Dedifferentiated amniotic fluid mesenchymal stem cell (primary cell): ENCODE measurements around the gene LDLR.
"Not testable (repeated sequence)": the region's sequence is repeated elsewhere in the genome, so short reads cannot be mapped to it uniquely, and the experiment has no call there.

Source experiments
- DNase-seq: peaks from one replicate; pipeline ENCODE4 v3.0.0-alpha.2; 2016; ENCODE audit errors: extremely low spot score

LDLR gene

DNA sequence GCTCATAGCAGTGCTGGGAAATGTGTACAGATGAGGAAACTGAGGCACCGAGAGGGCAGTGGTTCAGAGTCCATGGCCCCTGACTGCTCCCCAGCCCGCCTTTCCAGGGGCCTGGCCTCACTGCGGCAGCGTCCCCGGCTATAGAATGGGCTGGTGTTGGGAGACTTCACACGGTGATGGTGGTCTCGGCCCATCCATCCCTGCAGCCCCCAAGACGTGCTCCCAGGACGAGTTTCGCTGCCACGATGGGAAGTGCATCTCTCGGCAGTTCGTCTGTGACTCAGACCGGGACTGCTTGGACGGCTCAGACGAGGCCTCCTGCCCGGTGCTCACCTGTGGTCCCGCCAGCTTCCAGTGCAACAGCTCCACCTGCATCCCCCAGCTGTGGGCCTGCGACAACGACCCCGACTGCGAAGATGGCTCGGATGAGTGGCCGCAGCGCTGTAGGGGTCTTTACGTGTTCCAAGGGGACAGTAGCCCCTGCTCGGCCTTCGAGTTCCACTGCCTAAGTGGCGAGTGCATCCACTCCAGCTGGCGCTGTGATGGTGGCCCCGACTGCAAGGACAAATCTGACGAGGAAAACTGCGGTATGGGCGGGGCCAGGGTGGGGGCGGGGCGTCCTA is 15.9 kb downstream of the LDLR start:
- DNase-seq = no peak

DNA sequence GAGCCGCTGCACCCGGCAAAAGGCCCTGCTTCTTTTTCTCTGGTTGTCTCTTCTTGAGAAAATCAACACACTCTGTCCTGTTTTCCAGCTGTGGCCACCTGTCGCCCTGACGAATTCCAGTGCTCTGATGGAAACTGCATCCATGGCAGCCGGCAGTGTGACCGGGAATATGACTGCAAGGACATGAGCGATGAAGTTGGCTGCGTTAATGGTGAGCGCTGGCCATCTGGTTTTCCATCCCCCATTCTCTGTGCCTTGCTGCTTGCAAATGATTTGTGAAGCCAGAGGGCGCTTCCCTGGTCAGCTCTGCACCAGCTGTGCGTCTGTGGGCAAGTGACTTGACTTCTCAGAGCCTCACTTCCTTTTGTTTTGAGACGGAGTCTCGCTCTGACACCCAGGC is 17.2 kb downstream of the LDLR start:
- no peak for DNase-seq

DNA sequence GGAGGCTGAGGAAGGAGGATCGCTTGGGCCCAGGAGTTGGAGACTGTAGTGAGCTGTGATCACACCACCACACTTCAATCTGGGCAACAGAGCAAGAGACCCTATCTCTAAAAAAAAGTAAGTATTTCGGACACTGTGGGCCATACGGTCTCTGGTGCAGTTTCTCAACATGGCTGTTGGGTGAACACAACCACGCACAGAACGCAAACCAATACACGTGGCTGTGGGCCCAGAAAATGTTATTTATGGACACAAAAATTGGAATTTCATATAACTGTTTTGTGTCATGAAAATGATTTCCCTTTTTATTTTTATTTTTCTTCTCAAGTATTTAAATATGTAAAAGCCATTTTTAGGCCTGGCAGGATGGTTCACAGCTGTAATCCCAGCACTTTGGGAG is 19.5 kb downstream of the LDLR start:
- no peak for DNase-seq

- no peak for DNase-seq
Observed at GRCh38 chr19:11111117-11111770, 22.0 kb downstream of the LDLR start.

- no peak for DNase-seq
Observed at GRCh38 chr19:11111771-11112144, 22.5 kb downstream of the LDLR start.

GRCh38 chr19:11113140-11113708 is 24.0 kb downstream of the LDLR start:
- no peak for DNase-seq

GRCh38 chr19:11115042-11115441 is 25.8 kb downstream of the LDLR start:
- no peak for DNase-seq

DNA sequence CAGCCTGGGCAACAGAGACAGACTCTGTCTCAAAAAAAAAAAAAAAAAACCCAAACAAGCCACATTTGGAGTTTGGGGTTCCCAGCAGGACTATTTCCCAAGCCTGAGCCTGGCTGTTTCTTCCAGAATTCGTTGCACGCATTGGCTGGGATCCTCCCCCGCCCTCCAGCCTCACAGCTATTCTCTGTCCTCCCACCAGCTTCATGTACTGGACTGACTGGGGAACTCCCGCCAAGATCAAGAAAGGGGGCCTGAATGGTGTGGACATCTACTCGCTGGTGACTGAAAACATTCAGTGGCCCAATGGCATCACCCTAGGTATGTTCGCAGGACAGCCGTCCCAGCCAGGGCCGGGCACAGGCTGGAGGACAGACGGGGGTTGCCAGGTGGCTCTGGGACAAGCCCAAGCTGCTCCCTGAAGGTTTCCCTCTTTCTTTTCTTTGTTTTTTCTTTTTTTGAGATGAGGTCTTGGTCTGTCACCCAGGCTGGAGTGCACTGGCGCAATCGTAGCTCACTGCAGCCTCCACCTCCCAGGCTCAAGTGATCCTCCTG is 26.7 kb downstream of the LDLR start:
- no peak for DNase-seq

DNA sequence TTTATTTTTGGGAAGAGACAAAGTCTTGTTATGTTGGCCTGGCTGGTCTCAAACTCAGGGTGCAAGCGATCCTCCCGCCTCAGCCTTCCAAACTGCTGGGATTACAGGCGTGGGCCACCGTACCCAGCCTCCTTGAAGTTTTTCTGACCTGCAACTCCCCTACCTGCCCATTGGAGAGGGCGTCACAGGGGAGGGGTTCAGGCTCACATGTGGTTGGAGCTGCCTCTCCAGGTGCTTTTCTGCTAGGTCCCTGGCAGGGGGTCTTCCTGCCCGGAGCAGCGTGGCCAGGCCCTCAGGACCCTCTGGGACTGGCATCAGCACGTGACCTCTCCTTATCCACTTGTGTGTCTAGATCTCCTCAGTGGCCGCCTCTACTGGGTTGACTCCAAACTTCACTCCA is 27.2 kb downstream of the LDLR start:
- DNase-seq = no peak

GRCh38 chr19:11121963-11122362 is 32.7 kb downstream of the LDLR start:
- DNase-seq = not testable (repeated sequence)

DNA sequence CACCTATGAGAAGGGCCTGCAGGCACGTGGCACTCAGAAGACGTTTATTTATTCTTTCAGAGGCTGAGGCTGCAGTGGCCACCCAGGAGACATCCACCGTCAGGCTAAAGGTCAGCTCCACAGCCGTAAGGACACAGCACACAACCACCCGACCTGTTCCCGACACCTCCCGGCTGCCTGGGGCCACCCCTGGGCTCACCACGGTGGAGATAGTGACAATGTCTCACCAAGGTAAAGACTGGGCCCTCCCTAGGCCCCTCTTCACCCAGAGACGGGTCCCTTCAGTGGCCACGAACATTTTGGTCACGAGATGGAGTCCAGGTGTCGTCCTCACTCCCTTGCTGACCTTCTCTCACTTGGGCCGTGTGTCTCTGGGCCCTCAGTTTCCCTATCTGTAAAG is 33.9 kb downstream of the LDLR start:
- no peak for DNase-seq

DNA sequence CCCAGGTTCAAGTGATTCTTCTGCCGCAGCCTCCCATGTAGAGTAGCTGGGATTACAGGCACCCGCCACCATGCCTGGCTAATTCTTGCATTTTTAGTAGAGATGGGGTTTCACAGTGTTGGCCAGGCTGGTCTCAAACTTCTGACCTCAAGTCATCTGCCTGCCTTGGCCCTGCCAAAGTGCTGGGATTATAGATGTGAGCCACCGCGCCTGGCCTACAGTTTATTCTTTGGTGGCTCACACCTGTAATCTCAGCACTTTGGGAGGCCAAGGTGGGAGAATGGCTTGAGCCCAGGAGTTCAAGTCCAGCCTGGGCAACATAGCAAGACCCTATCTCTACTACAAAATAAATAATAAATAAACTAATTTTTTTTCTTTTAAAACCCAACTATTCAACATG is 34.9 kb downstream of the LDLR start:
- not testable (repeated sequence) for DNase-seq

- DNase-seq = peak; percentile 70
Observed at GRCh38 chr19:11125994-11126685, 36.9 kb downstream of the LDLR start.

GRCh38 chr19:11127905-11128304 is 38.6 kb downstream of the LDLR start:
- DNase-seq = no peak

- DNase-seq = peak; percentile 54
Observed at GRCh38 chr19:11130824-11131455, 41.7 kb downstream of the LDLR start.

DNA sequence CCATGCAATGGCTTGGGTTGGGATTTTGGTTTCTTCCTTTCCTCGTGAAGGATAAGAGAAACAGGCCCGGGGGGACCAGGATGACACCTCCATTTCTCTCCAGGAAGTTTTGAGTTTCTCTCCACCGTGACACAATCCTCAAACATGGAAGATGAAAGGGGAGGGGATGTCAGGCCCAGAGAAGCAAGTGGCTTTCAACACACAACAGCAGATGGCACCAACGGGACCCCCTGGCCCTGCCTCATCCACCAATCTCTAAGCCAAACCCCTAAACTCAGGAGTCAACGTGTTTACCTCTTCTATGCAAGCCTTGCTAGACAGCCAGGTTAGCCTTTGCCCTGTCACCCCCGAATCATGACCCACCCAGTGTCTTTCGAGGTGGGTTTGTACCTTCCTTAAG is 42.2 kb downstream of the LDLR start:
- no peak for DNase-seq

DNA sequence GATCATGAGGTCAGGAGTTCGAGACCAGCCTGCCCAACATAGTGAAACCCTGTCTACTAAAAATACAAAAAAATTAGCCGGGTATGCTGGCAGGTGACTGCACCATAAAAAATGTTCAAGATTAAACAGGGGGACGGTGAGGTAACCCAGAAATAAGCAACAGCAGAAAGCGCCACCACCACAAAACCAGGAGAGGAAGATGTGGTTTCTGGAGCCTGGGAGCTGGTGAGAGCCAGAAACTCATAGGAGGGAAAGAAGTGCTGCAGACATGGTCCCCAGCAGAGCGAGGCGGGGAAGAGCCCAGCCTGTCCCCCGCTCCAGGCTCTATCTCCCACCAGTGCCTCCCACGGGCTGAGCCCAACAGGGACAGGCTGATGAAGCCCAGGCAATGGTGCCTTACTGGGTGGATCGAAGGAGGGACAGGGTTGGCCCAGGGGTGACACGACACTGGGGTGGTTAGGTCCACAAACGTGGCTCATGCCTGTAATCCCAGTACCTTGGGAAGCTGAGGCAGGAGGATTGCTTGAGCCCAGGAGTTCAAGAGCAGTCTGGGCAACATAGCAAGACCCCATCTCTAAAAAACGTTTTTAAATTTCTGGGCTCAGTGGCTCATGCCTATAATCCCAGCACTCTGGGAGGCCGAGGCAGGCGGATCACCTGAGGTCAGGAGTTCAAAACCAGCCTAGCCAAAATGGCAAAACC is 47.3 kb downstream of the LDLR start:
- DNase-seq = no peak

GRCh38 chr19:11137542-11138384 is 48.5 kb downstream of the LDLR start:
- peak; percentile 89 for DNase-seq

- peak; percentile 71 for DNase-seq
Observed at GRCh38 chr19:11138601-11139300, 49.5 kb downstream of the LDLR start.

DNA sequence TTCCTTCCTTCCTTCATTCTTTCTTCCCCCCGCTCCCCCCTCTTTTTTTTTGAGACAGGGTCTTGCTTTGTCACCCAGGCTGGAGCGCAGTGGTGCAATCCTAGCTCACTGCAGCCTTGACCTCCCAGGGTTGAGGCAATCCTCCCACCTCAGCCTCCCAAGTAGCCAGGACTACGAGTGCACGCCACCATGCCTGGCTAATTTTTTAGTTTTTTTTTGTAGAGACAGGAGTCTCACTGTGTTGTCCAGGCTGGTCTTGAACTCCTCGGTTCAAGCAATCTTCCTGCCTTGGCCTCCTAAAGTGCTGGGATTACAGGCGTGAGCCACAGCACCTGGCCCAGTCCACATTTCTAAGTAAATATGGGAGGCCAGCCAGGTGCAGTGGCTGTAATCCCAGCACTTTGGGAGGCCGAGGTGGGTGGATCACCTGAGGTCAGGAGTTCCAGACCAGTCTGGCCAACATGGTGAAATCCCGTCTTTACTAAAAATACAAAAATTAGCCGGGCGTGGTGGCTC is 50.8 kb downstream of the LDLR start:
- not testable (repeated sequence) for DNase-seq
